GM20000 (cell line): ENCODE data around the gene GTF3C5.
"Not testable (repeated sequence)": the region's sequence is repeated elsewhere in the genome, so short reads cannot be mapped to it uniquely, and the experiment has no call there.

Experiments
- DNase-seq: peaks from one replicate; pipeline ENCODE4 v3.0.0; 2012; ENCODE audit warnings: low spot score
- CTCF ChIP-seq: IDR thresholded peaks from 2 replicates; pipeline ENCODE4 v1.5.1; 2012; ENCODE audit warnings: mild to moderate bottlenecking, control low read depth; ENCODE audit errors: extremely low read depth, missing control alignments

The GTF3C5 gene

GRCh38 chr9:133057553-133057952 lies 26.8 kb downstream of the GTF3C5 start:
- no peak for DNase-seq
- no peak for TF ChIP-seq CTCF

- TF ChIP-seq CTCF: no peak
- no peak for DNase-seq
Observed at GRCh38 chr9:133058071-133058470, 27.3 kb downstream of the GTF3C5 start.

GRCh38 chr9:133058550-133059320 lies 27.9 kb downstream of the GTF3C5 start:
- TF ChIP-seq CTCF: no peak
- peak; percentile 66 for DNase-seq

- DNase-seq: no peak
- TF ChIP-seq CTCF: no peak
Observed at GRCh38 chr9:133059623-133060022, 28.8 kb downstream of the GTF3C5 start.

- no peak for DNase-seq
- TF ChIP-seq CTCF: no peak
Observed at GRCh38 chr9:133060417-133060841, 29.6 kb downstream of the GTF3C5 start.

GRCh38 chr9:133061019-133061763 lies 30.4 kb downstream of the GTF3C5 start:
- not testable (repeated sequence) for DNase-seq

GRCh38 chr9:133061764-133062145 lies 31.0 kb downstream of the GTF3C5 start, which contains the start of gene CEL:
TSS of gene CEL (plus strand) at chr9:133061981. CDS start at chr9:133062003, 22 bp downstream.
- DNase-seq: not testable (repeated sequence)

- DNase-seq: not testable (repeated sequence)
Observed at GRCh38 chr9:133062569-133062968, 31.8 kb downstream of the GTF3C5 start.

- no peak for DNase-seq
- no peak for TF ChIP-seq CTCF
Observed at GRCh38 chr9:133063159-133063499, 32.3 kb downstream of the GTF3C5 start.
